Trophoblast cell (in vitro differentiated cells and primary cell): ENCODE results near the gene CNNM2.

Experiments used
- DNase-seq, 2 donors: peaks; one replicate each; pipeline ENCODE4 v3.0.0-alpha.2; 2016
- H2AFZ ChIP-seq: 2 replicates; pipeline ENCODE4 v1.6.1; 2013; ENCODE audit warnings: low read length, moderate library complexity, mild to moderate bottlenecking; ENCODE audit not compliant: insufficient read depth, poor library complexity
- H2AK5ac ChIP-seq: 2 replicates; pipeline ENCODE4 v1.6.1; 2013; ENCODE audit warnings: mild to moderate bottlenecking, low read length
- H2BK120ac ChIP-seq: 2 replicates; pipeline ENCODE4 v1.6.1; 2013; ENCODE audit warnings: low read length, mild to moderate bottlenecking, moderate library complexity; ENCODE audit not compliant: insufficient read depth, poor library complexity
- H2BK12ac ChIP-seq: 2 replicates; pipeline ENCODE4 v1.6.1; 2013; ENCODE audit warnings: mild to moderate bottlenecking, low read length, moderate library complexity
- H2BK5ac ChIP-seq: 2 replicates; pipeline ENCODE4 v1.6.1; 2013; ENCODE audit warnings: low read length, low read depth, moderate library complexity, mild to moderate bottlenecking; ENCODE audit not compliant: poor library complexity
- H3K14ac ChIP-seq: 2 replicates; pipeline ENCODE4 v1.6.1; 2013; ENCODE audit warnings: mild to moderate bottlenecking, low read length
- H3K18ac ChIP-seq: 2 replicates; pipeline ENCODE4 v1.6.1; 2013; ENCODE audit warnings: mild to moderate bottlenecking, low read length
- H3K23ac ChIP-seq: 2 replicates; pipeline ENCODE4 v1.6.1; 2013; ENCODE audit warnings: low read length
- H3K27ac ChIP-seq: 2 replicates; pipeline ENCODE4 v1.5.1; 2013; ENCODE audit warnings: low read depth, mild to moderate bottlenecking, inconsistent platforms, low read length, moderate library complexity
- H3K27me3 ChIP-seq: 2 replicates; pipeline ENCODE4 v1.6.1; 2013; ENCODE audit warnings: inconsistent platforms, mild to moderate bottlenecking, low read length, moderate library complexity; ENCODE audit not compliant: insufficient read depth
- H3K36me3 ChIP-seq, 2 experiments: 1 replicate in 1 of 2; 2 replicates in 1 of 2; pipeline ENCODE4 v1.6.1; 2013; ENCODE audit warnings: low read length in 2 of 2, mild to moderate bottlenecking in 2 of 2, moderate library complexity in 1 of 2; ENCODE audit not compliant: insufficient read depth in 2 of 2, control insufficient read depth in 1 of 2
- H3K4ac ChIP-seq: 2 replicates; pipeline ENCODE4 v1.6.1; 2013; ENCODE audit warnings: low read depth, mild to moderate bottlenecking, low read length, moderate library complexity
- H3K4me1 ChIP-seq, 2 experiments: 1 replicate in 1 of 2; 2 replicates in 1 of 2; pipeline ENCODE4 v1.6.1; 2013; ENCODE audit warnings: low read length in 2 of 2, mild to moderate bottlenecking in 2 of 2, moderate library complexity in 1 of 2; ENCODE audit not compliant: insufficient read depth in 2 of 2, control insufficient read depth in 1 of 2
- H3K4me2 ChIP-seq: 2 replicates; pipeline ENCODE4 v1.6.1; 2013; ENCODE audit warnings: inconsistent platforms, mild to moderate bottlenecking, low read length, moderate library complexity
- H3K4me3 ChIP-seq: 2 replicates; pipeline ENCODE4 v1.5.1; 2013; ENCODE audit warnings: mild to moderate bottlenecking, low read depth, low read length, inconsistent platforms
- H3K79me1 ChIP-seq: one replicate; pipeline ENCODE4 v1.6.1; 2013; ENCODE audit warnings: low read length
- H3K79me2 ChIP-seq: 2 replicates; pipeline ENCODE4 v1.6.1; 2013; ENCODE audit warnings: low read length, mild to moderate bottlenecking; ENCODE audit not compliant: control insufficient read depth, insufficient read depth, poor library complexity
- H3K9ac ChIP-seq: 2 replicates; pipeline ENCODE4 v1.6.1; 2013; ENCODE audit warnings: mild to moderate bottlenecking, low read length
- H3K9me3 ChIP-seq: 2 replicates; pipeline ENCODE4 v1.6.1; 2013; ENCODE audit warnings: low read depth, mild to moderate bottlenecking, control low read depth, inconsistent platforms, low read length; ENCODE audit not compliant: insufficient read depth
- H4K12ac ChIP-seq: 2 replicates; pipeline ENCODE4 v1.6.1; 2013; ENCODE audit warnings: low read depth, mild to moderate bottlenecking, low read length, moderate library complexity
- H4K8ac ChIP-seq: 2 replicates; pipeline ENCODE4 v1.6.1; 2013; ENCODE audit warnings: low read depth, mild to moderate bottlenecking, low read length, moderate library complexity
- H4K91ac ChIP-seq: one replicate; pipeline ENCODE4 v1.6.1; 2013; ENCODE audit warnings: low read depth, mild to moderate bottlenecking, low read length, moderate library complexity
- WGBS: extraction: QIAGEN DNeasy Blood & Tissue Kit; methylation state at CpG from one replicate; pipeline ENCODE4 v1.1.7; 2013; ENCODE audit warnings: missing lambda C conversion rate; ENCODE audit not compliant: insufficient read length, insufficient coverage; ENCODE audit errors: extremely low coverage; 5-methylcytosine and 5-hydroxymethylcytosine counted together

CNNM2 gene

GRCh38 chr10:103067484-103067883, 149.4 kb downstream of the CNNM2 start:
- Histone ChIP-seq H4K8ac (no peak overlapping the region), H4K12ac (no peak overlapping the region), H2BK12ac (no peak overlapping the region), H3K79me2 (no peaks in the 10 kb centered on the region), H4K91ac (no peak overlapping the region), H3K27ac (no peak overlapping the region), H2AK5ac (no peak overlapping the region), H3K36me3 (no peaks in the 10 kb centered on the region), H3K4ac (no peak overlapping the region), H3K4me3 (no peak overlapping the region), H3K14ac (no peak overlapping the region), H2AFZ (no peak overlapping the region), H3K18ac (no peak overlapping the region), H3K4me2 (no peak overlapping the region), H3K23ac (no peak overlapping the region), H2BK5ac (no peak overlapping the region), H3K79me1 (no peaks in the 10 kb centered on the region), H3K4me1 (peaks cover 0 to 3% of the 10 kb centered on the region in 2 experiments), H3K27me3 (no peaks in the 10 kb centered on the region), H3K9me3 (no peaks in the 10 kb centered on the region), H2BK120ac (no peak overlapping the region), H3K9ac (no peak overlapping the region)
- WGBS = no CpG with 5 or more reads among the region's 2 CpGs
- DNase-seq = no peak

DNA sequence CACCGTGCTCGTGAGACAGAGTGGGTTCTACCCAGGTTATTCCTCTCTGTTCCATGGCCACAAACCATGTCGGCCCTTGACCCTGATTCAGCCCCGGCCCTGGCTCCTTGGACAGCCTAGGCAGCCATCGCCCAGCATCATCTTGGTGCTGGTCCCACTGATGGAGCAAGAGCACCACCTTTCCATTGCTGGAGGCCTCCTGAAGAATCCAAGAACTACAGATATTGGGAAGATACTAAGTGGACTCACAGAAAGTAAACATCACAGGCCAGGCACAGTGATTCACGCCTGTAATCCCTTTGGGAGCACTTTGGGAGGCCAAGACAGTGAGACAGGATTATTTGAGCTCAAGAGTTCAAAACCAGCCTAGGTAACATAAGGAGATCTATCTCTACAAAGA, 149.9 kb downstream of the CNNM2 start:
- H3K4me2 ChIP-seq = no peak overlapping the region
- H3K4me1 ChIP-seq = peaks cover 0 to 3% of the 10 kb centered on the region in 2 experiments
- H2AFZ ChIP-seq = no peak overlapping the region
- no peak overlapping the region for H3K18ac ChIP-seq
- no peak overlapping the region for H4K91ac ChIP-seq
- H4K12ac ChIP-seq = no peak overlapping the region
- no peak overlapping the region for H3K23ac ChIP-seq
- no peaks in the 10 kb centered on the region for H3K36me3 ChIP-seq
- H3K4me3 ChIP-seq = no peak overlapping the region
- H3K79me1 ChIP-seq = no peaks in the 10 kb centered on the region
- H3K79me2 ChIP-seq = no peaks in the 10 kb centered on the region
- H3K14ac ChIP-seq = no peak overlapping the region
- H2BK5ac ChIP-seq = no peak overlapping the region
- no peak overlapping the region for H4K8ac ChIP-seq
- no peak for DNase-seq
- H3K9me3 ChIP-seq = no peaks in the 10 kb centered on the region
- H2BK120ac ChIP-seq = no peak overlapping the region
- WGBS = no CpG with 5 or more reads among the region's 6 CpGs
- no peak overlapping the region for H3K4ac ChIP-seq
- H2BK12ac ChIP-seq = no peak overlapping the region
- H3K27me3 ChIP-seq = no peaks in the 10 kb centered on the region
- H3K27ac ChIP-seq = no peak overlapping the region
- no peak overlapping the region for H3K9ac ChIP-seq
- H2AK5ac ChIP-seq = no peak overlapping the region

DNA sequence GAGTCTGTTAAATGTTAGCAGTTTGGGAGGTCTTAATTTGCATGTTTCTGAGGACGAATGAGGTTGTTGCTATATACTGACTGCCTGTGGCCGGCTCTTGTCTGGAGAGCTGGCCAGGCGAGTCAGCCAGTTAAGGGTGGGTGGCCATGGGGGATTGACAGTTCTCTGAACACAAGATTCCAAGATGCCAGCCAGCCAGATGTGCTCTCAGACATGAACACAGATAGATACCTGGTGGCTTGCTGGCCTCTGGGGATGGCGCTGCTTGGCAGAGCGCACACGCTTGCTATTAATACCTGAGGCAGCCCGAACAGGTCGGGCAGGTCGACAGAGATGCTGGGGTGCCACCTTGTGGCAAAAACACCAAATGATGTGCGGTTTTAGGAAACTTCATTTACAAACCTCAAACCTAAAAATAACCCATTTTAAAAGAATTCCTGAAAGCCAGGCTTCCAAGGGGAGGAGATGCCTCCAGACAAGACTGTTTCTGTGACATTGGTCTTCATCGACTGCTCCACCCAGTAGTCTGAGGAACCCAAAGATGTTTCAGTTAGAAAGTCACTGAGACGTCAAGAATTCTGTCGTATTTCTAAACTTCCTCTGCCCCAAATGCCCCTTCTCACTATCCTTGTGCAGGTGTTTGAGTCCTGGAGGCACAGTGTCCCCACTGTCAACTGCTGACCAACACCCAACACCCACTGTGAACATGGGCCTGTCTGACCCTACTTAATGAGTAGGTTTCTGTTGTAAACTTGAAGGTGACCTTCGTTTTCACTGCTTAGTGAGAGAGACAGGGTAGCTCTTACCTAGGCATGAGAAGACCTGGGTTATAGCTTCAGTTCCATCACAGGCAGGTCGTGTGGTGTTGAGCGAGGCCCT, 151.6 kb downstream of the CNNM2 start:
- WGBS = no CpG with 5 or more reads among the region's 16 CpGs
- no peaks in the 10 kb centered on the region for H3K27me3 ChIP-seq
- H3K4me3 ChIP-seq = no peak overlapping the region
- H3K9ac ChIP-seq = peak overlapping the region; percentile 29
- H2AFZ ChIP-seq = no peak overlapping the region
- no peaks in the 10 kb centered on the region for H3K79me2 ChIP-seq
- peak; percentile 69 to 86 for DNase-seq
- no peak overlapping the region for H3K18ac ChIP-seq
- H3K4me1 ChIP-seq = peaks cover 0 to 3% of the 10 kb centered on the region in 2 experiments
- H2AK5ac ChIP-seq = no peak overlapping the region
- H2BK120ac ChIP-seq = no peak overlapping the region
- H3K4me2 ChIP-seq = peak overlapping the region; percentile 46
- no peak overlapping the region for H3K27ac ChIP-seq
- no peak overlapping the region for H3K14ac ChIP-seq
- H2BK5ac ChIP-seq = no peak overlapping the region
- no peak overlapping the region for H3K4ac ChIP-seq
- no peak overlapping the region for H4K91ac ChIP-seq
- no peak overlapping the region for H2BK12ac ChIP-seq
- no peaks in the 10 kb centered on the region for H3K36me3 ChIP-seq
- no peak overlapping the region for H4K12ac ChIP-seq
- no peaks in the 10 kb centered on the region for H3K9me3 ChIP-seq
- H4K8ac ChIP-seq = no peak overlapping the region
- H3K23ac ChIP-seq = peak overlapping the region; percentile 55
- H3K79me1 ChIP-seq = no peaks in the 10 kb centered on the region

- no peak overlapping the region for H3K9ac ChIP-seq
- WGBS = no CpG with 5 or more reads among the region's 22 CpGs
- no peaks in the 10 kb centered on the region for H3K36me3 ChIP-seq
- no peaks in the 10 kb centered on the region for H3K9me3 ChIP-seq
- H3K18ac ChIP-seq = no peak overlapping the region
- no peak overlapping the region for H3K4ac ChIP-seq
- H2BK5ac ChIP-seq = no peak overlapping the region
- no peak overlapping the region for H2BK120ac ChIP-seq
- H3K4me2 ChIP-seq = no peak overlapping the region
- DNase-seq = no peak
- H2AK5ac ChIP-seq = no peak overlapping the region
- H4K8ac ChIP-seq = no peak overlapping the region
- no peak overlapping the region for H3K4me3 ChIP-seq
- H2BK12ac ChIP-seq = no peak overlapping the region
- H4K91ac ChIP-seq = no peak overlapping the region
- H2AFZ ChIP-seq = no peak overlapping the region
- peaks cover 0 to 3% of the 10 kb centered on the region in 2 experiments for H3K4me1 ChIP-seq
- H3K79me1 ChIP-seq = no peaks in the 10 kb centered on the region
- H3K27me3 ChIP-seq = no peaks in the 10 kb centered on the region
- H4K12ac ChIP-seq = no peak overlapping the region
- H3K79me2 ChIP-seq = no peaks in the 10 kb centered on the region
- H3K14ac ChIP-seq = no peak overlapping the region
- H3K27ac ChIP-seq = no peak overlapping the region
- H3K23ac ChIP-seq = no peak overlapping the region
Measured at GRCh38 chr10:103072276-103072675, 154.2 kb downstream of the CNNM2 start.
